ENCODE results near the gene IL25.
"Not testable (repeated sequence)": the region's sequence is repeated elsewhere in the genome, so short reads cannot be mapped to it uniquely, and the experiment has no call there.

Gene IL25

GRCh38 chr14:23414254-23414653 is 41.6 kb downstream of the IL25 start:
- H3K4me3 ChIP-seq (ENCODE audit: low read depth, low read length), result no peak overlapping the region
- in situ Hi-C loops (cut with HindIII; ENCODE audit: low sequenced_read_pairs), result no loop called here
- no peak for DNase-seq (ENCODE audit: low read depth)
- no peak for TF ChIP-seq CTCF (IDR thresholded peaks at IDR 0.05; ENCODE audit: low read depth, low read length, missing control alignments)

GRCh38 chr14:23414906-23415820 is 42.6 kb downstream of the IL25 start:
- DNase-seq (ENCODE audit: low read depth), result no peak
- in situ Hi-C loops (cut with HindIII; ENCODE audit: low sequenced_read_pairs), result no loop called here
- no peak for TF ChIP-seq CTCF (IDR thresholded peaks at IDR 0.05; ENCODE audit: low read depth, low read length, missing control alignments)
- H3K4me3 ChIP-seq (ENCODE audit: low read depth, low read length), result no peak overlapping the region

GRCh38 chr14:23415821-23416778 is 43.5 kb downstream of the IL25 start:
- no peak overlapping the region for H3K4me3 ChIP-seq (ENCODE audit: low read depth, low read length)
- no peak for TF ChIP-seq CTCF (IDR thresholded peaks at IDR 0.05; ENCODE audit: low read depth, low read length, missing control alignments)
- no peak for DNase-seq (ENCODE audit: low read depth)
- in situ Hi-C loops (cut with HindIII; ENCODE audit: low sequenced_read_pairs), result no loop called here

GRCh38 chr14:23416801-23417200 is 44.2 kb downstream of the IL25 start:
- no peak for TF ChIP-seq CTCF (IDR thresholded peaks at IDR 0.05; ENCODE audit: low read depth, low read length, missing control alignments)
- H3K4me3 ChIP-seq (ENCODE audit: low read depth, low read length), result no peak overlapping the region
- no peak for DNase-seq (ENCODE audit: low read depth)
- in situ Hi-C loops (cut with HindIII; ENCODE audit: low sequenced_read_pairs), result no loop called here

GRCh38 chr14:23417269-23417668 is 44.7 kb downstream of the IL25 start:
- DNase-seq (ENCODE audit: low read depth); H3K4me3 ChIP-seq (ENCODE audit: low read depth, low read length); in situ Hi-C loops (cut with HindIII; ENCODE audit: low sequenced_read_pairs): not testable (repeated sequence)

- in situ Hi-C loops (cut with HindIII; ENCODE audit: low sequenced_read_pairs), result no loop called here
Measured at GRCh38 chr14:23418021-23418420, 45.4 kb downstream of the IL25 start.

GRCh38 chr14:23419646-23420045 is 47.0 kb downstream of the IL25 start:
- in situ Hi-C loops (cut with HindIII; ENCODE audit: low sequenced_read_pairs); H3K4me3 ChIP-seq (ENCODE audit: low read depth, low read length); DNase-seq (ENCODE audit: low read depth): not testable (repeated sequence)

More at GRCh38 chr14:23418021-23418420, 45.4 kb downstream of the IL25 start:
- H3K4me3 ChIP-seq (ENCODE audit: low read depth, low read length), result no peak overlapping the region
- no peak for TF ChIP-seq CTCF (IDR thresholded peaks at IDR 0.05; ENCODE audit: low read depth, low read length, missing control alignments)
- DNase-seq (ENCODE audit: low read depth), result no peak
